ENCODE measurements around the gene P2RY2. TPM values are rescaled to one million over a fixed set of nuclear protein-coding genes. Genes with fewer than 3 reads are reported as not detected.
A peak's percentile ranks its signal among the peaks of the same experiment; 100 is the strongest.

The P2RY2 gene
- total RNA-seq, result 10 to 100 TPM in 4 of 6 donors, 1 to 10 TPM in 2; 7.8 to 15.0 (median 11.7) TPM

- DNase-seq, result peak; percentile 94 to 96
- Histone ChIP-seq H3K27ac (peak within 1 kb of the TSS; percentile 54 to 84 (median 78)), H3K27me3 (no peaks in the 10 kb centered on the region), H3K4me3 (peak within 1 kb of the TSS; percentile 40 to 55 (median 51)), H3K4me1 (peaks cover 20 to 39% (median 28%) of the 10 kb centered on the region in 4 donors), H3K36me3 (no peaks in the 10 kb centered on the region), H3K9me3 (no peaks in the 10 kb centered on the region)
- 4% methylated on average over 25 to 52 of the region's 81 CpGs for whole genome bisulfite sequencing, 2 donors
- ATAC-seq (ENCODE audit: low FRiP score in 2 of 2), result peak; percentile 87 to 89
- TF ChIP-seq, protein P1, sequence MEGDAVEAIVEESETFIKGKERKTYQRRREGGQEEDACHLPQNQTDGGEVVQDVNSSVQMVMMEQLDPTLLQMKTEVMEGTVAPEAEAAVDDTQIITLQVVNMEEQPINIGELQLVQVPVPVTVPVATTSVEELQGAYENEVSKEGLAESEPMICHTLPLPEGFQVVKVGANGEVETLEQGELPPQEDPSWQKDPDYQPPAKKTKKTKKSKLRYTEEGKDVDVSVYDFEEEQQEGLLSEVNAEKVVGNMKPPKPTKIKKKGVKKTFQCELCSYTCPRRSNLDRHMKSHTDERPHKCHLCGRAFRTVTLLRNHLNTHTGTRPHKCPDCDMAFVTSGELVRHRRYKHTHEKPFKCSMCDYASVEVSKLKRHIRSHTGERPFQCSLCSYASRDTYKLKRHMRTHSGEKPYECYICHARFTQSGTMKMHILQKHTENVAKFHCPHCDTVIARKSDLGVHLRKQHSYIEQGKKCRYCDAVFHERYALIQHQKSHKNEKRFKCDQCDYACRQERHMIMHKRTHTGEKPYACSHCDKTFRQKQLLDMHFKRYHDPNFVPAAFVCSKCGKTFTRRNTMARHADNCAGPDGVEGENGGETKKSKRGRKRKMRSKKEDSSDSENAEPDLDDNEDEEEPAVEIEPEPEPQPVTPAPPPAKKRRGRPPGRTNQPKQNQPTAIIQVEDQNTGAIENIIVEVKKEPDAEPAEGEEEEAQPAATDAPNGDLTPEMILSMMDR (IDR thresholded peaks at IDR 0.05), result peak; percentile 53 to 83 (median 68)
- TF ChIP-seq POLR2A (IDR thresholded peaks at IDR 0.05) (peak in 3 of 4 donors; percentile 15 to 81 (median 47)), POLR2AphosphoS5 (IDR thresholded peaks at IDR 0.05) (peak; percentile 42 to 54), EP300 (IDR thresholded peaks at IDR 0.05) (no peak)
Measured at GRCh38 chr11:73218106-73218829, at the start of gene P2RY2. Gene P2RY2 (plus strand): TSS chr11:73218281. CDS start chr11:73234160, 15,879 bp downstream.

DNA sequence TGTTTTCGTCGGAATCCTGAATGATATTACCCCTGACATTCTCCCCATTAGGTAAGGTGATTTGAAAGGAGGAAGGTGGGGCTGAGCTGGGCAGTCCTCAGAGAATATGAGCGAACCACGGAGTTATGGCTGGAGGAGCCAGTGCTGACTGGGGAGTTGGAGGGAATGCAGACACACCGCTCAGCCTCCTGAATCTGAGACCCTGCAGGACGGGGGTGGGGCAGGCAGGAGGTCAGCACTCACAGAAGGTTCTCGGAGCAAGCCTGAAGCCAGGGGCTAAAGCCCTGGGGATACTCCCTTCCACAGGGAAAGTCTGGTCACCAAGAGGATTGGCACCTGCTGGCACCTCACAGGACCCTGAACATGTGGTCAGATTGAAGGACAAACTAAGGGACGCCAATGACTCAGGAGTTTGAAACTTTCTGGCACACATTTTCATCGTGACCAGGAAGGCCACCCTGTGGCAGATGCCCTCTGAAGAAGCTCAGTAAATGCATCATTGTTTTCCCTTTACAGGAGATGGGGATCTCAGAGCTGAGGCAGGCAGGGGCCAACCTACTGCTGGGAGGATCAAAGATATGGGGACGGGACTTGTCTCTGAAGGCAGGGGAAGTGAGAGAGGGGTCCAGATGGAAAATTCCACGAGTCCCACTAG lies 49.0 kb upstream of the P2RY2 start:
- TF ChIP-seq, protein P1 (IDR thresholded peaks at IDR 0.05), result no peak
- TF ChIP-seq POLR2AphosphoS5 (IDR thresholded peaks at IDR 0.05) (no peak), POLR2A (IDR thresholded peaks at IDR 0.05) (no peak), EP300 (IDR thresholded peaks at IDR 0.05) (no peak)
- DNase-seq, result no peak
- Histone ChIP-seq H3K4me1 (peaks cover 0 to 11% (median 3%) of the 10 kb centered on the region in 4 donors), H3K27ac (no peak overlapping the region), H3K27me3 (no peaks in the 10 kb centered on the region), H3K4me3 (no peak overlapping the region), H3K9me3 (no peaks in the 10 kb centered on the region), H3K36me3 (no peaks in the 10 kb centered on the region)
- WGBS, 2 donors, result 87 to 89% methylated on average over 11 of the region's 11 CpGs
- ATAC-seq (ENCODE audit: low FRiP score in 2 of 2), result no peak

GRCh38 chr11:73170140-73170539 lies 47.9 kb upstream of the P2RY2 start:
- TF ChIP-seq EP300 (IDR thresholded peaks at IDR 0.05), result no peak
- no peak for TF ChIP-seq POLR2AphosphoS5 (IDR thresholded peaks at IDR 0.05)
- TF ChIP-seq, protein P1 (IDR thresholded peaks at IDR 0.05), result no peak
- TF ChIP-seq POLR2A (IDR thresholded peaks at IDR 0.05), result no peak
- no peaks in the 10 kb centered on the region for H3K27me3 ChIP-seq
- 83 to 94% methylated on average over 2 of the region's 2 CpGs for WGBS, 2 donors
- H3K27ac ChIP-seq, result no peak overlapping the region
- no peak for DNase-seq
- no peak overlapping the region for H3K4me3 ChIP-seq
- no peaks in the 10 kb centered on the region for H3K36me3 ChIP-seq
- no peaks in the 10 kb centered on the region for H3K9me3 ChIP-seq
- no peak for ATAC-seq (ENCODE audit: low FRiP score in 2 of 2)
- H3K4me1 ChIP-seq, result peaks cover 0 to 11% (median 4%) of the 10 kb centered on the region in 4 donors

GRCh38 chr11:73171436-73172161 lies 46.5 kb upstream of the P2RY2 start:
- ATAC-seq (ENCODE audit: low FRiP score in 2 of 2), result no peak

More at GRCh38 chr11:73171436-73172161, 46.5 kb upstream of the P2RY2 start:
- TF ChIP-seq EP300 (IDR thresholded peaks at IDR 0.05) (peak in 1 of 4 donors; percentile 22), POLR2A (IDR thresholded peaks at IDR 0.05) (no peak)
- Histone ChIP-seq H3K4me3 (no peak overlapping the region), H3K4me1 (peaks cover 1 to 20% (median 15%) of the 10 kb centered on the region in 4 donors), H3K27me3 (no peaks in the 10 kb centered on the region), H3K9me3 (no peaks in the 10 kb centered on the region), H3K36me3 (no peaks in the 10 kb centered on the region), H3K27ac (peak overlapping the region in 1 of 4 donors; percentile 14)
- no peak for DNase-seq
- WGBS, 2 donors, result 75 to 82% methylated on average over 8 of the region's 8 CpGs
